Measurements from ENCODE around the gene MBD4.

Gene MBD4

DNA sequence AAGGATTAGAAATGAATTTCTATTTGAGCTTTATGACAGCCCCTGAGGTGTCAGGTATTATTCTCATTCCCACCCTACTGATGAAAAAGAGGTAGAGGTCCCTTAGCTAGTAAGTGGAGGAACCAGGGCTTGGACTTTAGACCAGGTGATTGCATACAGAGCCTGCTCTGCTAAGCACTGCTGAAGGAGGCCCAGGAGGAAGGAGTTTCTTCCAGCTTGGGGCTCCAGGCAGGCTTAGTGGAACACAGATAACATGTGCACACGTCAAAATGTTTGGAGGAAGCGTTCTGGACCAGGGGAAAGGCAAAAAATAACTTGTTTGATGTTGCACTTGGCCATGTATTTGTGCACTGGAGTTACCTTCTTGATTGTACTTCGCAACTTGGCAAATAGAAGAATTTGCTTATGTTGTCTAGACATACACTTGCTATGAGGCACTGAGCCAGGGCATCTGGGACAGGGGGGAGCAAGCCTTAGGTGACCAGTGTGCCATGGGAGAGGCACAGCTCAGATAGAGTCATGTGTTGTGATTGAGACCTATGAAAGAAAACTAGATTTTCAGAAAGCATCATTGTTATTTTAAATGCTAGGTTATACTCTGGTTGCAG, 22.7 kb upstream of the MBD4 start:
- no peak for DNase-seq

DNA sequence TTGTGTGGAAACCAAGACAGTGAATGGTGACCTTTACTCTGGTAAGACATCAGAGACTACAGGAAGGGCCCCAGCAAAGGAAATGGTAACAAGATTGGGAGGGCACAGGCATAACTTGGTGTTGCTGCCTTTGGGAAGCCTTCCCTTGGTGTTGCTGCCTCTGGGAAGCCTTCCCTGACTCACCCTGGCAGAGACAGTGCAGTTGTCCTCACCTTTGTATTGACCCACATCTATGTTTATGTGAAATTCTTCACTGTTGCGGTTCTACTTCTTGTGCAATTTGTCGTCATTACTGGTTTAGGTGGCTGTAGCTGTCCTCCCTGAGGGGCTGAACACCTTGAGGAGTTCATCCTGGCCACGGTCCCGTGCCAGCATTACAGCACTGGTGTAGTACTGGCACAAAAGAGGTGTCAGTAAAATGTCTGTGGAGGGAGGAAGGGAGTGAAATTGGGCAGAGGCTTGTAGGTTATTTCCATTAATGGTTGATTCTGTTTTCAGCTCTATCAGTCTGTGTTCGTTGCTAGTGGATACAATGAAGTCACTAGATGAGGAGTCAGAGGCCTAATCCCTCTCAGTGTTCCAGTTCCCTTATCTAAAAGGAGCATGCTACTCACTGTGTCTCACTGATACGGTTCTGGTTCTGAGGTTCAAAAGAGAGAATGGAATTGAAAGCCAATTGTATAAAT, 21.9 kb upstream of the MBD4 start:
- DNase-seq, result no peak

DNA sequence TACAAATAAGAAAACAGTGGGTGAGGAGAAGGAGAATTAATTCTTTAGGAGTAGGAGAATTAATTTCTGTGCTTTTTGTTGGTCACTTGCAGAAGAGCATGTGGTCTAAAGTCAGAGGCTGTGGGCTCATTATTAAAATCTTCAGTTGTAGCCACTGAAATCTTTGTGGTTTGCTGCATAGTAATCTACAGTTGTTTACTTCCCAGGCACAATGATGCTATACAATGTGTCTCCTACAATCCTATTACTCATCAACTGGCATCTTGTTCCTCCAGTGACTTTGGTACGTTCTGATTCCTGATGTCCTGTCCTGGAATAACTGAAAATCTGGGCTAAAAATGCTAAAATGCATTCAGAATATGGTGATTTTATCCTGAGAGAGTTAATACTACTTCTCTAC, 21.3 kb upstream of the MBD4 start:
- DNase-seq, result no peak

DNA sequence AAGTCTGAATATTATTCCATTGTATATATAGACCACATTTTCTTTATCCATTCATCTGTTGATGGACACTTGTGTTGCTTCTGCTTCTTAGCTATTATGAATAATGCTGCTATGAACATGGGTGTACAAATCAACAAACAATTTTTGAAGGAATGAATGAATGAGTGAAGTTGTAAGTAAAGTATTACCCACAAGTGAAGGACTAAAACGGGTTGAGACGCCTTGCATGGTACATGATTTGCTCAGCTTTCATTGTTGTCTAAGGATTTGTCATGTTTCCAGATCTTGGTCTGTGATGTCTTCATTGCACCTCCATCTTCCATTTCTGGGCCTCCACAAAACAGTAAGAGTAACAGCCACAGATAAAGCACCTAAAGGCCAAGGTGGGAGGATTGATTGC, 20.8 kb upstream of the MBD4 start:
- DNase-seq, result no peak

DNA sequence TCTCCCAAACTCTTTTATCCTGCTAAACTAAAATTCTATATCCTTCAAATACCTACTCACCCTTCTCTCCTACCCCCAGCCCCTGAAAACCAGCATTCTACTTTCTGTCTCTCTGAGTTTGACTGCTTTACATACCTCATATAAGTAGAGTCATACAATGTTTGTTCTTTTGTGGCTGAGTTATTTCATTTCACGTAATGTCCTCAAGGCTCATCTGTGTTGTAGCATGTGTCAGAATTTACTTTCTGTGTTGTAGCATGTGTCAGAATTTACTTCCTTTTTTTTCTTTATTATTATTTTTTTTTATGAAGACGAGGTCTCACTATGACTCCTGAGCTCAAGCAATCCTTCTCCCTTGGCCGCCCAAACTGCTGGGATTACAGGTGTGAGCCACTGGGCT, 20.4 kb upstream of the MBD4 start:
- no peak for DNase-seq

DNA sequence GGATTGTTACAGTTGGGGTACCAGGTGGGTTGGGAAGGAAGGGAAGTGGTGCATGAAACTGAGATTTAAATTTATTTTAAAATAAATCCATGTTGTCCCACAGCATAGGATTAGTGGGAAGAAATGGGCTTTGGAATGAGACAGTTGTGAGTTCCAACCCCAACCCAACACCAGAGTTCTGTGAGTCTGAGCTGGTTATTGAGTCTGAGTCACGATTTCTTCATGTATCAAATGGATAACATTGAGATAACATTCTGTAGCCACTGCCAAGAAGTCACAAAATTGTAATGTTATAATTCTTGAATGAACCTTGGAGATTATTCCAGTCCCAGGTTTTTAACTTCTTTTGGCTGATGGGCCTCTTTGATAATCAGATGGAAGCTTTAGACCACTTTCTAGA, 14.0 kb upstream of the MBD4 start:
- no peak for DNase-seq

DNA sequence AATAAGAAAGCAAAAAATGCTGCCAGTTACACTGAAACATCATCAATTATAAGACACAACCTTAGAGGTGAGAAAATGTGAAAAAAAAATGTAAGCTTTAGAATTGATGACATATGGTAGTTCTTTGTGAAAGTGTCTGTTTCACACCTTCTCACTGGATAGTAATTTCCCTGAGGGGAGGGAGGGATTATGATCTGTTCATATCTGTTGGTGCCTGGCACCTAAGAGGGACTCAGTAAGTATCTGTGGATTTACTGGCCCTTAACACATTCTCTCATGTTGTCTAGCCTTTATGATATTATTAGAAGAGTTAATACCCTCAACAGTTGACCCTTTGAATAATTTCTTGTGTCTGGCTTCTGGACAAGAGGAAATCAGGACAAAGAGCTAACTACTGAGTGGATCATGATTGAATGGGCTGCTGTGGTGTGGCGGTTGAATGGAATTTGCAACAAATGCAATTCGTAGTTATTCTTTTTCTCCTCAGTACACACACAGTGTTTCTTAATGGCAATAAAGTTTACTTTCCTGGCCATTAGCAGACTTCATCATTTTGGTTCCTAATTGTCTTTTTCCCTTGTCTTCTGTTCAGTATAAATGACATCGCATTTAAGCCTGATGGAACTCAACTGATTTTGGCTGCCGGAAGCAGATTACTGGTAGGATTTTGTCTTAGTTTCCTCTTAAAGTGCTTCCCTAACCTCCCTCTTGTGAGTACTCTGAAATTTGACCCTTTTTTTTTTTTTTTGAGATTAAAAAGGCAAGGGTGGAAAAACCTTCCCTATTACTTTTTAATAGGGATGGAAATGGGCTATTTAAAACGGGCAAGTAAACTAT, 9.7 kb upstream of the MBD4 start:
- no peak for DNase-seq

DNA sequence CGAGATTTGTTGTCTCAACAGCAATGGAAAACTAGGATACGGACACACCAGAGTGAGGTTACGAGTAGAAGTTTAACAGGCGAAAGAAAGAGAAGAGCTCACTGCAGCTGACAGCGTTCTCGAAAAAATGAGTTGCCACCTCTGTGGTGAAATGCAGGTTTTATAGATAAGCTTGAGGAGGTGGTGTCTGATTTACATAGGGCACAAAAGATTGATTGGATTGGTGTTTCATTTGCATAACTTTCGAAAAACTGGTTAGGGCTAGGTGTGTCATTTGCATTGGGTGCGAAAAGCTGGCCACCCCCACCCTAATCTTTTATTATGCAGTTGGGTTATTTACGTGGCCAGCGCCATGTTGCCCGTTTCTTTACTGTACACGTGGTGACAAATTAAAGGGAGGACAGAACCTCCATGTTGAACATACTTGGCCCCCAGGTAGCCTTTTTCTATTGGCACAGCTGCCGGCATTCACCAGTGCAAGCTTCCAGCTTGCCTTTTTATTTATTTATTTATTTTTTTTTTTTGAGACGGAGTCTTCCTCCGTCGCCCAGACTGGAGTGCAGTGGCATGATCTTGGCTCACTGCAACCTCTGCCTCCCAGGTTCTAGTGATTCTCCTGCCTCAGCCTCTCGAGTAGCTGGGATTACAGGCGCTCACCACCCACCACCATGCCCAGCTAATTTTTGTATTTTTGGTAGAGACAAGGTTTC, 8.6 kb upstream of the MBD4 start:
- DNase-seq, result no peak

DNA sequence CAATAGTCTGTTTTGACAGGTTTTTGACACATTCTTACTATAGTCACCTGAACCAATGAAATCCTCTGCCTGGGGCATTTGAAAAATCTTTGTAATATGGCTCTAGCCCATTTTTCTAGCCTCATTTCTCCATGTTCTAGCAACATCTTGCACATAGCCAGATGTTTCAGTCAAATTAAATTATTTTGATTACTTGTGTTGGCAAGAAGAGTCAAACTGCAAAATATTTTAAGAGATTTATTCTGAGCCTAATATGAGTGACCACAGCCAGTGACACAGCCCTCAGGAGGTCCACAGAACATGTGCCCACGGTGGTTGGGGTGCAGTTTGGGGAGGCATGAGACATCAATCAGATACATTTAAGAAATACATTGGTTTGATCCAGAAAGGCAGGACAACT, 7.2 kb upstream of the MBD4 start:
- DNase-seq, result no peak

DNA sequence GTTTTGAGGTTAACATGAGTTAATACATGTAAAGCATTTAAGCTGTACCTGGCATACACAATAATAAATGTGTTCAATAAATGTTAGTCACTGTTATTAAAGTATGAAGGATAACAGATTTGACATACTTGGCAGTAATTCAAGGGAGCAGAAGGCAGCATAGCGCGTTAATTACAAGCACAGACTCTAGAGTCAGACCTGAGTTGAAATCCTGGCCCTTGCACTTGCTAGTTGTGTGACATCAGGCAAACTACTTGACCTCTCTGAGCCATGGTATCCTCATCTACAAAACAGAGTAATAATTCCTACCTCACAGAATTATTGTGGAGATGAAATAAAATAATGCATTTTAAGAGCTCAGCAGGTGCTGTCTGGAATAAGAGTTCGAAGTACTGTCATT, 5.7 kb upstream of the MBD4 start:
- peak; percentile 93 for DNase-seq

DNA sequence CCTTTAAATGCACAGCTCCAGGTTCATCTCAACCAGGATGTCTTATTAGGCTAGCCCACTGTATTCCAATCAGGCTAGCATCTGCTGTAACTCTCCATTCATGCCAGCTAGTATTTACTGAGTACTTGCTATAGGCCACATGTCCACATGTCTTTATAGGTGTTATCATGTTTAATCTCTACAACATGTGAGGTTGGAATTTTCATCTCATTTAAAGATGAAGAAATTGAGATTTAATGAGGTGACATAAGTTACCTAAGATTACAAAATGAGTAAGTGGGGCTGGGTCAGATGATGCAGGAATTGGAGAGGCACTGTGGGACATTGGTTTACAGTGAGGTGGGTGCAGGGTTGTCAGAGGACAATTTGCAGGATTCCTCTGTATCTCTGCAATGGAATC, 3.2 kb upstream of the MBD4 start:
- DNase-seq, result peak; percentile 36

DNA sequence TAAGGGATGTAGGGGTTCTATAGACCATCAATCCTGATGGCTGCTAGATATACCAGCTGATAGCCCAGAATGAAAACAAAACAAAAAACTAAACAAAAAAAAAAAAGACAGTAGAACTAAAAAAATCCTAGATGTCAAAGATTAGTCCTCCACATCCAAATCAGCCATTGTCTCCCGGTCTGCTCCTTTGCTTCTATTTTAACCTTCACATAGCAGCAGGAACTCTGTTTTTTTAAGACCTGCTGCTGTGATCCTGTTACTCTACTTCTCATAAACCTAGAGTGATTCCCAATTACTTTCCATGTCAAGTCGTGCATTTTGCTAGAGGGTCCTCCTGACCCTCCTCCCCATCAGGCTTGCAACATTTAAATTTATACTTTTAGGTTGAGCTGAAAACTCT, 2.7 kb upstream of the MBD4 start:
- peak; percentile 36 for DNase-seq

DNA sequence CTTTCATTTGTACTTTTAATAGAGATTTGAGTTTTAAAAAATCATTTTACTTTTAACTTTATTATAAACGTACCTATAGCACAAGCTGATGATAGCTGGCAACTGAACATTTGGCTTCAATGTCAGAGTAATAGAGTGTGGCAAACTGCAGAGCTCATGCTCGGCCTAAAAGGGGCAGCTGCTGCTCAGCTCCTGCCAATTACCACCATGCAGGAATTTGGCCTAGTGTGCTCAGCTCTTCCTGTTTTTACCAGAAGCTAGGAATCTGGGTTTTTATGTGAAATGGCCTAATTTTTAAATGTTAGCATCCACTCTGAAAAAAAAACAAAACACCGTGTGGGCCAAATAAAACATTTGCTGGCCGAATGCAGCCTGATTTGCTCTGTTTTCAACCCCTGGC, 2.0 kb upstream of the MBD4 start:
- DNase-seq, result peak; percentile 76

DNA sequence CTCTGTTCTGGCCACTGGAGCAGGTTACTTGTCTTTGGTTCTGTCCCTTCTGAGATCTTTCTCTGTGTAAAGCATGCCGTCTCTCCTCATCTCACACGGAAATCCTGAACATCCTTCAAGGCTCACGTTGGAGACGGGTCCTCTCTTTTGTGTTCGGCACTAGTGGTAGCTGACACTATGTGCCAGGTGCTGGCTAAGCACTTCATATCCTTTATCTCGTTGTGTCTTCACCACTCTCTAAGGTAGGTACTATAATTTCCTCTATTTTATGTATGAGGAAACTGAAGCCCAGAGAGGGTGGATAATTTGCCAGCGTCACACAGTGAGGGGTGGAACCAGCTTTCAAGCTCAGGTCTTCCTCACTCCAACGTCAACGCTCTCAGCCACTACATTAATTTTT, 1.5 kb upstream of the MBD4 start:
- no peak for DNase-seq

DNA sequence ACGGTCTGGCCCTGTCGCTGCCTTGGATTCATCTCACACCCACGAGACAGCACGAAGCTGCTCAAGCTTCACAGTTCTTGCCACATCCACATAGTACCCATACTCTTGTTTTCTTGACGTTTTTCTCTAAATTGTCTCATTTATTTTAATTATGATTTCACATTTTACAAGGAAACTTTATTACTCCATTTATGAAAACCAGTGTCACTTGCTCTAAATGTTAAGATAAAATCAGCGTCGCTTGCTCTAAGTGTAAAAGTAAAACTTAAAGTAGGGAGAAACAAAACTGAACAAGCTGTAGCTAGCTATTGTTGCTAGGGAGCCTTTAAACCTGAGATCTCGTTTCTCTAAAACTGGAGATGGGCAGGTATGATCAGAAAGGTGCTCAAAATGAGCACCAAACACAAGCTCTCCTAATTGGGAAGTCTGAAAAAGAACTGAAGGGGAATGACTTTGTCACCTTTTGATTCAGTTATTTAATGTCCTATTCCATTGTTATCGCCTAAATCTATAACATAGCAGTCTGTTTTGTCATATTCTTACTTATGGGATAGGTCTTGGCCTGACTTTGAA, 956 bp upstream of the MBD4 start:
- DNase-seq, result peak; percentile 46

DNA sequence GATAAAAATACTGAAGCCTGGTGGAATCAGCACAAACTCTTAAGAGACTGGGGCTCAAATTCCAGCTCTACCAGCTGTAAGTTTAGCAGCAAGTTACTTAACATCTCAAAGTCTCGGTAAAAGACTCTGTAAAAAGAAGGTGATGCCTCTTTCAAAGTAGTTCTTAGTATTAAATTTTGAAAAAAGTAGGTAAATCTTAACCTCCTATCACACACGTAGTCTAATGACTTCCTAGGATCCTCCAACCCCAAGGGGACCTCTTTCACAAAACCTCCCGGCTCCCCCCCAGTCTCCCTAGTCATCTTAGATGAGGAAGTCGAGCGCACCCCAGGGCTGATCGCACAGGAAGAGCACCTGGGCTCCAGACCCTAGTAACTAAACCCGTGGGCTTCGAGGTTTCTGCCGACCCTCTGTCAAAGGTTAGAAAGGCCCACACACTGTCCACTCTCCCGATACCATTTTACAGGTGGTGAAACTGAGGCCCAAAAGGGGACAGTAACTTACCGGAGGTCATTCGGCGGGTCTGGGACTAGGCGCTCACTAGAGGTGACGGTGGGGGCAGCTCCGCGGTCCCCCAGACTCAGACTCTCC, 427 bp downstream of the MBD4 start:
- DNase-seq, result no peak

DNA sequence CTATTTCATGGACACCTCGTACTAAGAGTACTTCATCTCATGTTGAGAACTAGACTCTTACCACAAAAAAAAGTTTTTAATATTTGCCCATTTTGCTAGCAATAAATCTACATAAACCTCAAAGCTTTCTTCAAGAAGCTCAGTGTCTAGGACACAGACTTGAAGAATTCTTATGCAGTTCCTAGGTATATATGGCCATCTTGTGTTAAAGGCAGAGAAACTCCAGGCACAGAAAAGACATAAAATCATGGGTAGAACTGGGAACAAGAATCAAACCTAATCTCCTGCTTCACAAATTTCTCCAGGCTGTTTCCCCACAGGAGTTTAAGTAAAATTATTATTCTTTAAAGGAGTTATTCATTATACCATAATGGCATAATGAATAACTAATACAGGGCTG, 4.4 kb downstream of the MBD4 start:
- DNase-seq, result no peak

DNA sequence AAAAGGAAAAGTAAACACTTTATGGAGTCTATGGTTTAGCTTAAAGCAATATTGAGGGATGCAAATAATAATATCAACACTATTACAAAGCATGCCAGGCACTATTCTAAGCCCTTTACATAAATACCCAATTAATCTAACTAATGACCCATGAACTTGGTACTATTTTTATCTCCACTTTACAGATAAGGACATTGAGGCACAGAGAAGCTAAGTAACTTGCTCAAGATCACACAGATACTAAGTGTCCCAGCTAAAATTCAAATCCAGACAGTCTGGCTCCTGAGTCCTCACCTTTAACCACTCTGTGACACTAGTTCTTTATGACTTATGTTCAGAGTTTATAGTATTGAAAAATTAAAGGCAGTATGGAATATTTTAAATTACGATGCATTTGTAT, 5.6 kb downstream of the MBD4 start:
- DNase-seq, result no peak

DNA sequence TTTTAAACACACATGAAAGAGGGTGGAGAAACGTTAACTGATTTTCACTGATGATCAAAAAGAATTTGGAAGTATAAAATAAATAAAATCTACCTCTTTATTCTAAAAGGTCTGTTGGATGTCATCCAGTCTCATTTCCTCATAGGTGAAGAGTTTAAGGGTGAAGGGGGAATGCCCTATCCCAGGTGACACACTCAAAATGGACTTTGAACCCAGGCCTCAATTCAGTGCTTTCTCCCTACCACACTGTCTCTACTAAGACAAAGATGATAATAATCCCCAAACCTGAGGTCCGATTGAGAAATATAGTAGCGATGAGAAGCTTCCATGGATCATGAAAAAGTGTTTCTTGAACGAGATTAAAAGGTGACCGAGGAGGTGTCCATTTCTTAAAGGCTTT, 6.2 kb downstream of the MBD4 start:
- no peak for DNase-seq

DNA sequence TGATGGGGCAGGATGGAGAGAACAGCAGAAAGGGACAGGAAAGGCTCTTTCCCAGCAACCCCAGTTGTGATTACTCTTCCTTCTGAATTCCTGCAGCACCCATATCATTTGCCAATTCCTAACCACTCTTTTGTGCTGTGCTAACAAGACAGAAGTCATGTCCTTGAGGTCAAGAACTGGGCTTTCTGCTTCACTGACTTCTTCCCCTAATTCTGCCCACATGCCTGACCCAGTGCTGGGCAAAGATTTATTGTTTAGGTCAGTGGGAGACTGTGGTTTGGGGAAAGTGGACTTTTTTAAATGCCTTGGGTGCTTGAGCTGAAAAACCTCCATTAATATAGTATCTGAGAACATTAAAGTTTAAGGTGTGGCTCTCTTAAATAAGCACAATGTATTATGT, 7.1 kb downstream of the MBD4 start:
- no peak for DNase-seq

DNA sequence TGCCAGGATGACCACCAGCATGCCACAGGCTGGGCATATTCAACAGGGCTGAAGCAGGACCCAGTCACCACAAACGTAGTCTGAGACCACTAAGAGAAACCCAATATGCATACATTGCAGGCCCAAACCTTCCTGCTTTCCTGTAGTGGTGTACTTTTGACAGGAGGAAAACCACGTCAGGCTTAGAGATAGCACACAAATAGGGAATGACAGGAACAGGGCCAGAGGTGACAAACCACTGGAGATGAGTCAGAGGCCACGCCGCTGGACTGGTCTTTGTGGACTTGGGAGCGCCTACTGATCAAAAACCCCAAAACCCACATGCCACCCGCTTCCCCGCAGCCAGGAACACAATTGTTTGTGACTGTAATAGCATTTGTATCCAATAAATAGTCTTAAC, 7.7 kb downstream of the MBD4 start:
- DNase-seq, result no peak

DNA sequence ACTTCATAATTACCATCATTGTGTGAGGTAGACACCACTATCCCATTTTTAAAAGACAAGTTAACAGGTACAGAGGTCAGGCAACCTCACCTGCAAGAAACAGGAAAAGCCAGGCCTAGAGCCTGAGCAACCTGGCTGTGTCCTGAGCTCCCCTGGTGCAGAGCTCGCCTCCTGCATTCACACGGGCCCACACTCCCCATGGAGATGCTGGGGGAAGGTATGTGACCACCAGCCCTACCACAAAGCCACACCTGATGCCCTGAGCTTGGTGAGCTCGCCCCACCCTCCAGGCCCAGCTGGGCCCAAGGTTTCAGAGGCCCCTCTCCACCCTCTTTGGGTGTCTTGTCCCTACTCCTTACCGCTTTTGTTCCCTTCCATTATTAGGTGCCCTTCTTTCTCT, 10.1 kb downstream of the MBD4 start:
- DNase-seq, result no peak

DNA sequence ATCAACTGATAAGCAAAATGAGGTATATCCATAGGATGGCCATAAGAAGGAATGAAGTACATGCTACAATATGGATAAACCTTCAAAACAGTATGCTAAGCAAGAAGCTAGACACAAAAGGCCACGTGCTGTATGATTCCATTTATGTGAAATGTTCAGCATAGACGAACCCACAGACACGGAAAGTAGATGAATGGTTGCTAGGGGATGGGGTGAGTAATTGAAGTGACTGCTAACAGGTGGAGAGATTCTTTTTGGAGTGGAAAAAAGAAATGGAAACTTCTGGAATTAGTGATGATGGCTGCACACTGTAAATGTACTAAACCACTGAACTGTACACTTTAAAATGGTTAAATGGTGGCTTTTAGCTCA, 10.7 kb downstream of the MBD4 start:
- no peak for DNase-seq

All from NCI-H1694 treated with DMSO at 0.1 percent for 48 hours (cell line).